Keratinocyte (primary cell): ENCODE data around the gene SCMH1. TPM values are rescaled to one million over a fixed set of nuclear protein-coding genes. Genes with fewer than 3 reads are reported as not detected.
"Not testable (repeated sequence)": the region's sequence is repeated elsewhere in the genome, so short reads cannot be mapped to it uniquely, and the experiment has no call there.

Experiments used
- DNase-seq: peaks from one replicate; pipeline ENCODE4 v3.0.0-alpha.2; 2011; ENCODE audit warnings: low read depth, missing footprints, low spot score
- FAIRE-seq: peaks from 2 replicates; lab custom pipeline; 2011; peaks lifted over from hg19 to GRCh38; lab: Jason Lieb, UNC
- H2AFZ ChIP-seq: 2 replicates; pipeline ENCODE4 v1.6.0; 2012; ENCODE audit warnings: low read length, control low read depth, inconsistent platforms; ENCODE audit not compliant: control insufficient read depth
- H3K27ac ChIP-seq: 2 replicates; pipeline ENCODE4 v1.5.1; 2011; ENCODE audit warnings: low read length; ENCODE audit not compliant: control insufficient read depth, insufficient read depth
- H3K27me3 ChIP-seq: 3 replicates; pipeline ENCODE4 v1.6.0; 2011; ENCODE audit warnings: low read length; ENCODE audit not compliant: control insufficient read depth, insufficient read depth; ENCODE audit errors: extremely low read depth
- H3K36me3 ChIP-seq, 2 experiments: 2 replicates in 1 of 2; 3 replicates in 1 of 2; pipeline ENCODE4 v1.5.1; 2011; ENCODE audit warnings: low read length in 2 of 2, mild to moderate bottlenecking in 1 of 2; ENCODE audit not compliant: control insufficient read depth in 2 of 2, insufficient read depth in 2 of 2; ENCODE audit errors: extremely low read depth in 1 of 2
- H3K4me1 ChIP-seq: 3 replicates; pipeline ENCODE4 v1.5.1; 2011; ENCODE audit warnings: low read length; ENCODE audit not compliant: control insufficient read depth, insufficient read depth; ENCODE audit errors: extremely low read depth
- H3K4me2 ChIP-seq: 3 replicates; pipeline ENCODE4 v1.6.0; 2011; ENCODE audit warnings: low read depth, low read length; ENCODE audit not compliant: control insufficient read depth, insufficient read depth; ENCODE audit errors: extremely low read depth
- H3K4me3 ChIP-seq, 3 experiments: fragments of 200-600 bp in 1 of 3; sonication (generic) in 1 of 3; 2 replicates in 2 of 3; 3 replicates in 1 of 3; pipeline ENCODE4 v1.5.1; 2011 to 2016; ENCODE audit warnings: low read length in 3 of 3, mild to moderate bottlenecking in 3 of 3, control low read depth in 2 of 3, inconsistent platforms in 1 of 3, low read depth in 1 of 3, mixed read lengths in 1 of 3, mixed run types in 1 of 3, moderate library complexity in 1 of 3; ENCODE audit not compliant: control insufficient read depth in 2 of 3, insufficient read depth in 2 of 3; ENCODE audit errors: extremely low read depth in 1 of 3
- H3K79me2 ChIP-seq: 2 replicates; pipeline ENCODE4 v1.6.0; 2012; ENCODE audit warnings: low read length; ENCODE audit not compliant: control insufficient read depth, insufficient read depth
- H3K9ac ChIP-seq: 3 replicates; pipeline ENCODE4 v1.6.0; 2011; ENCODE audit warnings: low read length; ENCODE audit not compliant: control insufficient read depth, insufficient read depth; ENCODE audit errors: extremely low read depth
- H3K9me1 ChIP-seq: 3 replicates; pipeline ENCODE4 v1.6.0; 2011; ENCODE audit warnings: low read length; ENCODE audit not compliant: control insufficient read depth, insufficient read depth; ENCODE audit errors: extremely low read depth
- H3K9me3 ChIP-seq: 2 replicates; pipeline ENCODE4 v1.5.1; 2012; ENCODE audit warnings: low read depth, low read length; ENCODE audit not compliant: control insufficient read depth
- H4K20me1 ChIP-seq: 3 replicates; pipeline ENCODE4 v1.6.0; 2011; ENCODE audit warnings: low read length; ENCODE audit not compliant: control insufficient read depth, insufficient read depth; ENCODE audit errors: extremely low read depth
- CTCF ChIP-seq, 3 experiments: IDR thresholded peaks in 1 of 3; conservative IDR thresholded peaks in 1 of 3; optimal IDR thresholded peaks in 1 of 3; 2 replicates in 2 of 3; 3 replicates in 1 of 3; pipeline versions ENCODE3 to v1.5.1; 2011; ENCODE audit warnings: low read length in 3 of 3, mild to moderate bottlenecking in 3 of 3, moderate library complexity in 2 of 3, control low read depth in 1 of 3, inconsistent platforms in 1 of 3; ENCODE audit not compliant: insufficient read depth in 2 of 3; ENCODE audit errors: extremely low read depth in 1 of 3
- EZH2 ChIP-seq: IDR thresholded peaks from one replicate; pipeline ENCODE4 v1.6.1; 2012; ENCODE audit warnings: inconsistent platforms, mild to moderate bottlenecking, low read length, moderate library complexity
- dilution Hi-C: fragments of 300-500 bp; cut with MboI; formaldehyde crosslinking; loops from one replicate; pipeline ENCODE4 v1.7.0; 2020; ENCODE audit warnings: low sequenced_read_pairs; ENCODE audit not compliant: extremely low pct_ligation_motif_present
- polyA plus RNA-seq, 5 experiments: library from polyadenylated mRNA; depleted of rRNA in 3 of 5; stranded (reverse) in 3 of 5; stranded (forward) in 1 of 5; unstranded in 1 of 5; fragments of >200 nt; gene quantifications; 1 replicate in 1 of 5; 2 replicates in 3 of 5; 3 replicates in 1 of 5; pipeline versions ENCODE4 v1.2.1 to v1.2.3, GENCODE V29; 2011 to 2012; ENCODE audit warnings: missing spikeins in 2 of 5, low read depth in 1 of 5, low replicate concordance in 1 of 5

Gene SCMH1
- polyA plus RNA-seq, 1 donor (not counting 4 experiments of a cell fraction or from before 2014, with no cell fraction given) = 29.9 TPM

- dilution Hi-C loops = no loop called here
- Histone ChIP-seq H3K9ac (no peak overlapping the region), H3K4me3 (no peak overlapping the region), H3K79me2 (peaks cover 13% of the 10 kb centered on the region), H3K4me2 (no peak overlapping the region), H2AFZ (no peak overlapping the region), H3K27ac (no peak overlapping the region), H4K20me1 (no peaks in the 10 kb centered on the region), H3K27me3 (no peaks in the 10 kb centered on the region), H3K36me3 (no peaks in the 10 kb centered on the region), H3K4me1 (peaks cover 5% of the 10 kb centered on the region), H3K9me3 (no peaks in the 10 kb centered on the region), H3K9me1 (no peaks in the 10 kb centered on the region)
- TF ChIP-seq CTCF (optimal IDR thresholded peaks at IDR 0.05 in 1 of 3, IDR thresholded peaks at IDR 0.05 in 1 of 3, conservative IDR thresholded peaks at IDR 0.05 in 1 of 3; ENCODE audit: extremely low read depth in 1 of 3, insufficient read depth in 2 of 3, low read length in 3 of 3) = no peak
- TF ChIP-seq EZH2 = no peak
- DNase-seq (no peak), FAIRE-seq (no peak)
Measured at GRCh38 chr1:41232305-41232704, 9.8 kb downstream of the SCMH1 start.

- FAIRE-seq = no peak
- peaks cover 11% of the 10 kb centered on the region for H3K79me2 ChIP-seq
- H3K27me3 ChIP-seq = no peaks in the 10 kb centered on the region
- no peaks in the 10 kb centered on the region for H3K9me3 ChIP-seq
- TF ChIP-seq EZH2 = no peak
- TF ChIP-seq CTCF (optimal IDR thresholded peaks at IDR 0.05 in 1 of 3, IDR thresholded peaks at IDR 0.05 in 1 of 3, conservative IDR thresholded peaks at IDR 0.05 in 1 of 3; ENCODE audit: extremely low read depth in 1 of 3, insufficient read depth in 2 of 3, low read length in 3 of 3) = no peak
- H2AFZ ChIP-seq = no peak overlapping the region
- H3K36me3 ChIP-seq = no peaks in the 10 kb centered on the region
- peaks cover 9% of the 10 kb centered on the region for H3K4me1 ChIP-seq
- no peak overlapping the region for H3K4me3 ChIP-seq
- no peak overlapping the region for H3K9ac ChIP-seq
- H3K27ac ChIP-seq = no peak overlapping the region
- H3K4me2 ChIP-seq = no peak overlapping the region
- no peak for DNase-seq
- dilution Hi-C loops = no loop called here
- no peaks in the 10 kb centered on the region for H3K9me1 ChIP-seq
- H4K20me1 ChIP-seq = no peaks in the 10 kb centered on the region
Measured at GRCh38 chr1:41230656-41231055, 11.4 kb downstream of the SCMH1 start.

- FAIRE-seq, H4K20me1 ChIP-seq, dilution Hi-C loops, H3K9ac ChIP-seq, H2AFZ ChIP-seq, H3K4me1 ChIP-seq, H3K27me3 ChIP-seq, H3K4me3 ChIP-seq, H3K27ac ChIP-seq, H3K36me3 ChIP-seq, DNase-seq, H3K9me3 ChIP-seq, H3K4me2 ChIP-seq, H3K9me1 ChIP-seq: not testable (repeated sequence)
- peaks cover 11% of the 10 kb centered on the region for H3K79me2 ChIP-seq
Measured at GRCh38 chr1:41229219-41229618, 12.9 kb downstream of the SCMH1 start.
